ENCODE measurements around the gene APBA2. TPM values are rescaled to one million over a fixed set of nuclear protein-coding genes. Genes with fewer than 3 reads are reported as not detected.

Gene APBA2
- total RNA-seq, 4 donors from 2014 or later = 1.6 to 8.2 (median 2.5) TPM

- H3K27me3 ChIP-seq = no peaks in the 10 kb centered on the region
- no peaks in the 10 kb centered on the region for H3K36me3 ChIP-seq
- TF ChIP-seq EP300 (IDR thresholded peaks at IDR 0.05; ENCODE audit: low read depth) = no peak
- no peak overlapping the region for H3K4me3 ChIP-seq
- no peaks in the 10 kb centered on the region for H3K9me3 ChIP-seq
- H3K27ac ChIP-seq = no peak overlapping the region
- in situ Hi-C loops (cut with MboI; ENCODE audit: low pct_ligation_motif_present in 1 of 4, low pct_unique_long_range_greater_than_20kb in 1 of 4, low sequenced_read_pairs in 3 of 4) = no loop called here
- 70 to 92% methylated on average over 2 of the region's 2 CpGs for WGBS, 2 donors (ENCODE audit: low coverage in 1 of 2)
- no peak for DNase-seq
- intact Hi-C loops (cut with DNase I; ENCODE audit: low total_unique reads) = no loop called here
- no peaks in the 10 kb centered on the region for H3K4me1 ChIP-seq
Observed at GRCh38 chr15:28912422-28912821, 26.6 kb downstream of the APBA2 start.

GRCh38 chr15:28913171-28913765 is 27.5 kb downstream of the APBA2 start:
- no peaks in the 10 kb centered on the region for H3K27me3 ChIP-seq
- in situ Hi-C loops (cut with MboI; ENCODE audit: low pct_ligation_motif_present in 1 of 4, low pct_unique_long_range_greater_than_20kb in 1 of 4, low sequenced_read_pairs in 3 of 4) (no loop called here), intact Hi-C loops (cut with DNase I; ENCODE audit: low total_unique reads) (loop anchor here (1.0 kb wide), 1 partner anchor 78 kb away; no protein-coding TSS in a partner anchor)
- no peaks in the 10 kb centered on the region for H3K4me1 ChIP-seq
- H3K27ac ChIP-seq = no peak overlapping the region
- H3K9me3 ChIP-seq = no peaks in the 10 kb centered on the region
- WGBS, 2 donors (ENCODE audit: low coverage in 1 of 2) = 89 to 100% methylated on average over 2 to 9 of the region's 9 CpGs
- TF ChIP-seq EP300 (IDR thresholded peaks at IDR 0.05; ENCODE audit: low read depth) (no peak), CTCF (IDR thresholded peaks at IDR 0.05) (no peak)
- no peak overlapping the region for H3K4me3 ChIP-seq
- no peaks in the 10 kb centered on the region for H3K36me3 ChIP-seq
- no peak for DNase-seq

GRCh38 chr15:28914046-28914445 is 28.3 kb downstream of the APBA2 start:
- H3K27ac ChIP-seq = no peak overlapping the region
- no peak for DNase-seq
- H3K9me3 ChIP-seq = no peaks in the 10 kb centered on the region
- WGBS, 2 donors (ENCODE audit: low coverage in 1 of 2) = 50 to 81% methylated on average over 1 to 3 of the region's 3 CpGs
- TF ChIP-seq POLR2AphosphoS5 (IDR thresholded peaks at IDR 0.05) (no peak), POLR2A (IDR thresholded peaks at IDR 0.05) (no peak), EP300 (IDR thresholded peaks at IDR 0.05; ENCODE audit: low read depth) (no peak), CTCF (IDR thresholded peaks at IDR 0.05) (no peak)
- intact Hi-C loops (cut with DNase I; ENCODE audit: low total_unique reads) = no loop called here
- in situ Hi-C loops (cut with MboI; ENCODE audit: low pct_ligation_motif_present in 1 of 4, low pct_unique_long_range_greater_than_20kb in 1 of 4, low sequenced_read_pairs in 3 of 4) = no loop called here
- H3K4me1 ChIP-seq = no peaks in the 10 kb centered on the region
- no peaks in the 10 kb centered on the region for H3K27me3 ChIP-seq
- H3K36me3 ChIP-seq = no peaks in the 10 kb centered on the region
- no peak overlapping the region for H3K4me3 ChIP-seq

- WGBS, 2 donors (ENCODE audit: low coverage in 1 of 2) = 73% methylated on average over 18 of the region's 18 CpGs; no CpG with 5 or more reads in 1 of the 2 donors
- intact Hi-C loops (cut with DNase I; ENCODE audit: low total_unique reads) (no loop called here), in situ Hi-C loops (cut with MboI; ENCODE audit: low pct_ligation_motif_present in 1 of 4, low pct_unique_long_range_greater_than_20kb in 1 of 4, low sequenced_read_pairs in 3 of 4) (no loop called here)
- H3K36me3 ChIP-seq = no peaks in the 10 kb centered on the region
- no peak overlapping the region for H3K27ac ChIP-seq
- no peaks in the 10 kb centered on the region for H3K27me3 ChIP-seq
- TF ChIP-seq POLR2AphosphoS5 (IDR thresholded peaks at IDR 0.05) = no peak
- TF ChIP-seq EP300 (IDR thresholded peaks at IDR 0.05; ENCODE audit: low read depth) = no peak
- TF ChIP-seq POLR2A (IDR thresholded peaks at IDR 0.05) = no peak
- no peak for TF ChIP-seq CTCF (IDR thresholded peaks at IDR 0.05)
- no peaks in the 10 kb centered on the region for H3K9me3 ChIP-seq
- H3K4me1 ChIP-seq = no peaks in the 10 kb centered on the region
- H3K4me3 ChIP-seq = no peak overlapping the region
- no peak for DNase-seq
Observed at GRCh38 chr15:28914483-28915023, 28.8 kb downstream of the APBA2 start.

All from transverse colon (tissue), 4 donors.